Mammary epithelial cell (primary cell): Measurements from ENCODE around the gene SMTN.

Source experiments
- CTCF ChIP-seq, 2 donors: IDR thresholded peaks in 1 of 2; conservative IDR thresholded peaks in 1 of 2; 2 replicates each; pipeline ENCODE4 v1.5.1; 2011 to 2012; ENCODE audit warnings: inconsistent platforms in 2 of 2, low read length in 2 of 2, mild to moderate bottlenecking in 2 of 2, control low read depth in 1 of 2, low read depth in 1 of 2; ENCODE audit not compliant: insufficient read depth in 1 of 2; ENCODE audit errors: extremely low read depth in 1 of 2
- EZH2 ChIP-seq: IDR thresholded peaks from 2 replicates; pipeline ENCODE4 v1.6.1; 2012; ENCODE audit warnings: low read length, inconsistent platforms, borderline replicate concordance

- TF ChIP-seq EZH2: no peak
- no peak for TF ChIP-seq CTCF (conservative IDR thresholded peaks at IDR 0.05 in 1 of 2, IDR thresholded peaks at IDR 0.05 in 1 of 2; ENCODE audit: extremely low read depth in 1 of 2, insufficient read depth in 1 of 2, low read depth in 1 of 2, low read length in 2 of 2)
These were observed 41.7 kb upstream of the SMTN start for GRCh38 chr22:31039393-31039792.
